Panc1 (cell line): ENCODE data around the gene DHX8. TPM values are rescaled to one million over a fixed set of nuclear protein-coding genes. Genes with fewer than 3 reads are reported as not detected.

Experiments
- ATAC-seq: fragments of 200-7000 bp; cut with Tn5 transposase; 2 replicates; pipeline ENCODE4 v1.9.1; 2020; ENCODE audit warnings: mild to moderate bottlenecking, moderate library complexity
- BruUV-seq: library from RNA; stranded (reverse); fragments of 400-500 nt; replicated peaks from 2 replicates; lab custom pipeline; 2021; lab: Mats Ljungman, UMichigan
- CTCF ChIA-PET: fragments of 300-600 bp; sonication (Branson Sonifier 250); formaldehyde crosslinking; loops from one replicate; lab custom pipeline; 2022; ENCODE audit warnings: antibody characterized with exemption; lab: Charles Lee
- POLR2A ChIA-PET: fragments of 300-600 bp; sonication (Branson Sonifier 250); formaldehyde crosslinking; loops from one replicate; lab custom pipeline; 2022; ENCODE audit warnings: antibody characterized with exemption; lab: Charles Lee
- DNase-seq: peaks from one replicate; pipeline ENCODE4 v3.0.0-alpha.2; 2010; ENCODE audit warnings: low read depth, low spot score
- H3K27ac ChIP-seq: 2 replicates; pipeline ENCODE4 v1.5.1; 2011; ENCODE audit warnings: mild to moderate bottlenecking, low read length, inconsistent platforms
- H3K27me3 ChIP-seq: fragments of 200-500 bp; sonication (Bioruptor generic); 2 replicates; pipeline ENCODE4 v1.6.0; 2014; ENCODE audit warnings: low read length, inconsistent platforms; ENCODE audit not compliant: control insufficient read depth, insufficient read depth
- H3K36me3 ChIP-seq: fragments of 200-500 bp; sonication (Bioruptor generic); 2 replicates; pipeline ENCODE4 v1.5.1; 2014; ENCODE audit warnings: inconsistent platforms, mild to moderate bottlenecking, low read length, moderate library complexity; ENCODE audit not compliant: control insufficient read depth, insufficient read depth
- H3K4me1 ChIP-seq: 2 replicates; pipeline ENCODE4 v1.5.1; 2011; ENCODE audit warnings: inconsistent platforms, mild to moderate bottlenecking, low read length, moderate library complexity; ENCODE audit not compliant: control insufficient read depth, insufficient read depth
- H3K4me3 ChIP-seq, 2 experiments: 2 replicates each; pipeline ENCODE4 v1.5.1; 2011 to 2012; ENCODE audit warnings: low read depth in 2 of 2, low read length in 2 of 2, mild to moderate bottlenecking in 2 of 2, inconsistent platforms in 1 of 2, moderate library complexity in 1 of 2
- H3K9me3 ChIP-seq: fragments of 200-500 bp; sonication (Bioruptor generic); 2 replicates; pipeline ENCODE4 v1.5.1; 2014; ENCODE audit warnings: low read depth, mild to moderate bottlenecking, inconsistent platforms, low read length, moderate library complexity; ENCODE audit not compliant: control insufficient read depth, insufficient read depth
- POLR2AphosphoS5 ChIP-seq: IDR thresholded peaks from 2 replicates; pipeline ENCODE4 v1.6.1; 2012; ENCODE audit warnings: mild to moderate bottlenecking, low read depth, low read length, moderate library complexity
- SIN3A ChIP-seq: IDR thresholded peaks from 2 replicates; pipeline ENCODE4 v1.6.1; 2012; ENCODE audit warnings: low read depth, mild to moderate bottlenecking, low read length, moderate library complexity, borderline replicate concordance; ENCODE audit not compliant: insufficient read depth
- TCF7L2 ChIP-seq: IDR thresholded peaks from 2 replicates; pipeline ENCODE4 v1.6.1; 2011; ENCODE audit warnings: mild to moderate bottlenecking, low read depth, low read length, inconsistent platforms
- in situ Hi-C: cut with HindIII; loops from 2 replicates; pipeline ENCODE4 v1.10.0; 2016; ENCODE audit warnings: low sequenced_read_pairs, low pct_unique_long_range_greater_than_20kb
- intact Hi-C: fragments of 100-400 bp; cut with micrococcal nuclease; formaldehyde crosslinking; loops from one replicate; pipeline ENCODE4 v1.10.0; 2022; ENCODE audit not compliant: unreplicated experiment
- total RNA-seq: library from RNA; stranded (reverse); gene quantifications from one replicate; pipeline ENCODE4 v1.2.1, GENCODE V29; 2021; ENCODE audit not compliant: unreplicated experiment
- TF ChIP-seq, protein P1 (sequence below), 2 experiments: IDR thresholded peaks; 2 replicates each; pipeline ENCODE4 v1.6.1; 2011 to 2012; ENCODE audit warnings: low read depth in 2 of 2, control low read depth in 1 of 2, low read length in 1 of 2, mild to moderate bottlenecking in 1 of 2, moderate library complexity in 1 of 2; ENCODE audit not compliant: insufficient read depth in 1 of 2
- TF ChIP-seq, protein P2 (sequence below): fragments of 450-650 bp; IDR thresholded peaks from 2 replicates; pipeline ENCODE4 v1.5.1; 2017; ENCODE audit warnings: mild to moderate bottlenecking

DHX8 gene
- total RNA-seq, 1 experiment from 2014 or later = 45.6 TPM

DNA sequence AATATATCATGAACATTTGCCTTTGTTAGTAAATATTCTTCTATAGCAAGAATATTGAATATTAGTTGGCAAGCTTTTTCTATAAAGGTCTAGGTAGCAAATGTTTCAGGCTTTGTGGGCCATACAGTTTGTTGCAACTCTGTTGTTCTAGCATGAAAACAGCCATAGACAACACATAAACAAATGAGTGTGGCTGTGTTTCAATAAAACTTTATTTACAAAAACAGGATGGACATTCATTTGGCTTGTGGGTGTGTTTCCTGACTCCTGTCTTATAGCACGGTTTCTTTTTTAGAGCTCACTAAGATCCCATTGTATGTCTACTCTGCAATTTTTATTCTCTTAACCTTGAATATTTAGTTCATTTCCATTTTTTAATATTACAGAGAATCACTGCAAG is 46.0 kb upstream of the DHX8 start:
- ChIA-PET POLR2A (interaction anchor here (0.6 kb wide), 1 partner anchor 31 kb away, joined by 7 read pairs; no protein-coding TSS in a partner anchor), CTCF (no interaction called here)
- no peaks in the 10 kb centered on the region for H3K9me3 ChIP-seq
- intact Hi-C loops (no loop called here), in situ Hi-C loops (no loop called here)
- DNase-seq (no peak), ATAC-seq (no peak)
- H3K4me1 ChIP-seq = peaks cover 2% of the 10 kb centered on the region
- no peak overlapping the region for H3K4me3 ChIP-seq
- H3K36me3 ChIP-seq = no peaks in the 10 kb centered on the region
- no peak for TF ChIP-seq POLR2AphosphoS5
- TF ChIP-seq SIN3A = no peak
- TF ChIP-seq, protein P1, sequence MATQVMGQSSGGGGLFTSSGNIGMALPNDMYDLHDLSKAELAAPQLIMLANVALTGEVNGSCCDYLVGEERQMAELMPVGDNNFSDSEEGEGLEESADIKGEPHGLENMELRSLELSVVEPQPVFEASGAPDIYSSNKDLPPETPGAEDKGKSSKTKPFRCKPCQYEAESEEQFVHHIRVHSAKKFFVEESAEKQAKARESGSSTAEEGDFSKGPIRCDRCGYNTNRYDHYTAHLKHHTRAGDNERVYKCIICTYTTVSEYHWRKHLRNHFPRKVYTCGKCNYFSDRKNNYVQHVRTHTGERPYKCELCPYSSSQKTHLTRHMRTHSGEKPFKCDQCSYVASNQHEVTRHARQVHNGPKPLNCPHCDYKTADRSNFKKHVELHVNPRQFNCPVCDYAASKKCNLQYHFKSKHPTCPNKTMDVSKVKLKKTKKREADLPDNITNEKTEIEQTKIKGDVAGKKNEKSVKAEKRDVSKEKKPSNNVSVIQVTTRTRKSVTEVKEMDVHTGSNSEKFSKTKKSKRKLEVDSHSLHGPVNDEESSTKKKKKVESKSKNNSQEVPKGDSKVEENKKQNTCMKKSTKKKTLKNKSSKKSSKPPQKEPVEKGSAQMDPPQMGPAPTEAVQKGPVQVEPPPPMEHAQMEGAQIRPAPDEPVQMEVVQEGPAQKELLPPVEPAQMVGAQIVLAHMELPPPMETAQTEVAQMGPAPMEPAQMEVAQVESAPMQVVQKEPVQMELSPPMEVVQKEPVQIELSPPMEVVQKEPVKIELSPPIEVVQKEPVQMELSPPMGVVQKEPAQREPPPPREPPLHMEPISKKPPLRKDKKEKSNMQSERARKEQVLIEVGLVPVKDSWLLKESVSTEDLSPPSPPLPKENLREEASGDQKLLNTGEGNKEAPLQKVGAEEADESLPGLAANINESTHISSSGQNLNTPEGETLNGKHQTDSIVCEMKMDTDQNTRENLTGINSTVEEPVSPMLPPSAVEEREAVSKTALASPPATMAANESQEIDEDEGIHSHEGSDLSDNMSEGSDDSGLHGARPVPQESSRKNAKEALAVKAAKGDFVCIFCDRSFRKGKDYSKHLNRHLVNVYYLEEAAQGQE (IDR thresholded peaks at IDR 0.05; ENCODE audit: insufficient read depth in 1 of 2, low read depth in 2 of 2, low read length in 1 of 2) = no peak
- H3K27ac ChIP-seq = no peak overlapping the region
- no TSS peak for BruUV-seq
- no peaks in the 10 kb centered on the region for H3K27me3 ChIP-seq

DNA sequence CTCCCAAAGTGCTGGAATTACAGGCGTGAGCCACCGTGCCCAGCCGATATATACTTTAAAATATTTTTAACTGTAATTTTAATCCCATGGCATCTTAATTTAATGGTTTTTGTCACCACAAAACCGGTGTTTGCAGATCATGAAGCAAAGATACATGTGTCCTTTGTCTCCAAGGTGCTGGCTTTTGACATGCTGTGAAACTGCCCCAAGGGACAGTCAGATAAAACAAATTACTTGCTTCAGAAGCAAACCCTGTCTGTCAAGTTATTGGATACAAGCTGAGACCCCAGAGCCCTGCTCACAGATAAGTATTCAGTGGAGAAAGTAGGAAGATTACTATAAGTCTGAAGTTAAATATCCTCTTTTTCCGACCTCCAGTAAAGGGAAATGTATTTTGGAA is 45.1 kb upstream of the DHX8 start:
- Histone ChIP-seq H3K36me3 (no peaks in the 10 kb centered on the region), H3K9me3 (no peaks in the 10 kb centered on the region), H3K27me3 (no peaks in the 10 kb centered on the region), H3K4me3 (no peak overlapping the region), H3K4me1 (peaks cover 2% of the 10 kb centered on the region), H3K27ac (no peak overlapping the region)
- TF ChIP-seq TCF7L2 (no peak), SIN3A (no peak), POLR2AphosphoS5 (no peak)
- TF ChIP-seq, protein P2, sequence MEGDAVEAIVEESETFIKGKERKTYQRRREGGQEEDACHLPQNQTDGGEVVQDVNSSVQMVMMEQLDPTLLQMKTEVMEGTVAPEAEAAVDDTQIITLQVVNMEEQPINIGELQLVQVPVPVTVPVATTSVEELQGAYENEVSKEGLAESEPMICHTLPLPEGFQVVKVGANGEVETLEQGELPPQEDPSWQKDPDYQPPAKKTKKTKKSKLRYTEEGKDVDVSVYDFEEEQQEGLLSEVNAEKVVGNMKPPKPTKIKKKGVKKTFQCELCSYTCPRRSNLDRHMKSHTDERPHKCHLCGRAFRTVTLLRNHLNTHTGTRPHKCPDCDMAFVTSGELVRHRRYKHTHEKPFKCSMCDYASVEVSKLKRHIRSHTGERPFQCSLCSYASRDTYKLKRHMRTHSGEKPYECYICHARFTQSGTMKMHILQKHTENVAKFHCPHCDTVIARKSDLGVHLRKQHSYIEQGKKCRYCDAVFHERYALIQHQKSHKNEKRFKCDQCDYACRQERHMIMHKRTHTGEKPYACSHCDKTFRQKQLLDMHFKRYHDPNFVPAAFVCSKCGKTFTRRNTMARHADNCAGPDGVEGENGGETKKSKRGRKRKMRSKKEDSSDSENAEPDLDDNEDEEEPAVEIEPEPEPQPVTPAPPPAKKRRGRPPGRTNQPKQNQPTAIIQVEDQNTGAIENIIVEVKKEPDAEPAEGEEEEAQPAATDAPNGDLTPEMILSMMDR = no peak
- TF ChIP-seq, protein P1 (IDR thresholded peaks at IDR 0.05; ENCODE audit: insufficient read depth in 1 of 2, low read depth in 2 of 2, low read length in 1 of 2) = no peak
- intact Hi-C loops (no loop called here), in situ Hi-C loops (no loop called here)
- POLR2A ChIA-PET = no interaction called here
- DNase-seq = no peak
- BruUV-seq = no TSS peak
- CTCF ChIA-PET = no interaction called here
- no peak for ATAC-seq
